ENCODE results near the gene ANO7. TPM values are rescaled to one million over a fixed set of nuclear protein-coding genes. Genes with fewer than 3 reads are reported as not detected.

ANO7 gene
- total RNA-seq, 1 donor from 2014 or later: 1.1 TPM

- DNase-seq (no peak), ATAC-seq (no peak)
- intact Hi-C loops (cut with micrococcal nuclease): no loop called here
Observed at GRCh38 chr2:241202681-241203080, 14.2 kb downstream of the ANO7 start.

GRCh38 chr2:241203218-241204009, 14.9 kb downstream of the ANO7 start:
- DNase-seq (no peak), ATAC-seq (no peak)
- intact Hi-C loops (cut with micrococcal nuclease): no loop called here

GRCh38 chr2:241204010-241204384, 15.5 kb downstream of the ANO7 start:
- no peak for DNase-seq
- intact Hi-C loops (cut with micrococcal nuclease): no loop called here

GRCh38 chr2:241204490-241204889, 16.0 kb downstream of the ANO7 start:
- ATAC-seq (no peak), DNase-seq (no peak)
- intact Hi-C loops (cut with micrococcal nuclease): no loop called here

More at GRCh38 chr2:241204010-241204384, 15.5 kb downstream of the ANO7 start:
- no peak for ATAC-seq

GRCh38 chr2:241205086-241205485, 16.6 kb downstream of the ANO7 start:
- intact Hi-C loops (cut with micrococcal nuclease): no loop called here
- no peak for DNase-seq
- ATAC-seq: no peak

GRCh38 chr2:241207151-241207550, 18.7 kb downstream of the ANO7 start:
- DNase-seq: no peak
- no peak for ATAC-seq
- intact Hi-C loops (cut with micrococcal nuclease): no loop called here

GRCh38 chr2:241207641-241208040, 19.2 kb downstream of the ANO7 start:
- DNase-seq (no peak), ATAC-seq (no peak)
- intact Hi-C loops (cut with micrococcal nuclease): no loop called here

GRCh38 chr2:241208058-241208457, 19.6 kb downstream of the ANO7 start:
- intact Hi-C loops (cut with micrococcal nuclease): no loop called here
- no peak for ATAC-seq
- DNase-seq: no peak

- no peak for ATAC-seq
- DNase-seq: no peak
- intact Hi-C loops (cut with micrococcal nuclease): no loop called here
Observed at GRCh38 chr2:241209271-241209670, 20.8 kb downstream of the ANO7 start.

GRCh38 chr2:241211276-241211675, 22.8 kb downstream of the ANO7 start:
- no peak for ATAC-seq
- no peak for DNase-seq
- intact Hi-C loops (cut with micrococcal nuclease): no loop called here

GRCh38 chr2:241213041-241213440, 24.6 kb downstream of the ANO7 start:
- ATAC-seq (no peak), DNase-seq (no peak)
- intact Hi-C loops (cut with micrococcal nuclease): no loop called here

- intact Hi-C loops (cut with micrococcal nuclease): no loop called here
- ATAC-seq (no peak), DNase-seq (no peak)
Observed at GRCh38 chr2:241213567-241213966, 25.1 kb downstream of the ANO7 start.

- intact Hi-C loops (cut with micrococcal nuclease): no loop called here
- DNase-seq: no peak
- no peak for ATAC-seq
Observed at GRCh38 chr2:241214209-241214608, 25.7 kb downstream of the ANO7 start.

- DNase-seq: no peak
- intact Hi-C loops (cut with micrococcal nuclease): no loop called here
- ATAC-seq: no peak
Observed at GRCh38 chr2:241214766-241215165, 26.3 kb downstream of the ANO7 start.

GRCh38 chr2:241215421-241215820, 26.9 kb downstream of the ANO7 start:
- ATAC-seq (no peak), DNase-seq (no peak)
- intact Hi-C loops (cut with micrococcal nuclease): no loop called here

GRCh38 chr2:241216211-241216761, 27.8 kb downstream of the ANO7 start:
- ATAC-seq: no peak
- intact Hi-C loops (cut with micrococcal nuclease): no loop called here
- no peak for DNase-seq

GRCh38 chr2:241217320-241218031, 29.0 kb downstream of the ANO7 start:
- DNase-seq: peak; percentile 86
- ATAC-seq: peak; percentile 87
- intact Hi-C loops (cut with micrococcal nuclease): no loop called here

GRCh38 chr2:241218131-241219029, 29.9 kb downstream of the ANO7 start:
- ATAC-seq (peak; percentile 32), DNase-seq (peak; percentile 76)
- intact Hi-C loops (cut with micrococcal nuclease): no loop called here

- ATAC-seq (no peak), DNase-seq (no peak)
- intact Hi-C loops (cut with micrococcal nuclease): no loop called here
Observed at GRCh38 chr2:241219030-241219382, 30.5 kb downstream of the ANO7 start.
